Lung (tissue), 16 donors: ENCODE data around the gene SPACA1. TPM values are rescaled to one million over a fixed set of nuclear protein-coding genes. Genes with fewer than 3 reads are reported as not detected.
"Not testable (repeated sequence)": the region's sequence is repeated elsewhere in the genome, so short reads cannot be mapped to it uniquely, and the experiment has no call there.

ENCODE experiments used
- ATAC-seq: fragments of 200-7000 bp; cut with Tn5 transposase; one replicate; pipeline ENCODE4 v1.9.1; 2020; ENCODE audit warnings: moderate number of reproducible peaks; ENCODE audit not compliant: insufficient read depth, low FRiP score
- DNase-seq, 3 donors: peaks; one replicate each; pipeline ENCODE4 v3.0.0-alpha.2; 2013 to 2017
- H3K27ac ChIP-seq, 2 donors: one replicate each; pipeline ENCODE4 v1.5.1; 2013; ENCODE audit warnings: mild to moderate bottlenecking in 2 of 2, moderate library complexity in 2 of 2, control low read depth in 1 of 2, inconsistent platforms in 1 of 2, low read depth in 1 of 2, low read length in 1 of 2
- H3K27me3 ChIP-seq, 3 donors: one replicate each; pipeline ENCODE4 v1.5.1; 2013; ENCODE audit warnings: low read length in 2 of 3; ENCODE audit not compliant: control insufficient read depth in 3 of 3, insufficient read depth in 3 of 3
- H3K36me3 ChIP-seq, 4 donors: one replicate each; pipeline ENCODE4 v1.5.1; 2013; ENCODE audit warnings: low read length in 4 of 4, mild to moderate bottlenecking in 1 of 4, moderate library complexity in 1 of 4; ENCODE audit not compliant: control insufficient read depth in 4 of 4, insufficient read depth in 4 of 4
- H3K4me1 ChIP-seq, 5 donors: one replicate each; pipeline ENCODE4 v1.5.1; 2013; ENCODE audit warnings: low read length in 5 of 5, mild to moderate bottlenecking in 2 of 5, moderate library complexity in 1 of 5; ENCODE audit not compliant: control insufficient read depth in 5 of 5, insufficient read depth in 5 of 5
- H3K4me3 ChIP-seq: one replicate; pipeline ENCODE4 v1.5.1; 2013; ENCODE audit warnings: mild to moderate bottlenecking, control low read depth, moderate library complexity
- H3K9ac ChIP-seq, 2 donors: one replicate each; pipeline ENCODE4 v1.5.1; 2013; ENCODE audit warnings: low read length in 2 of 2, control low read depth in 1 of 2; ENCODE audit not compliant: insufficient read depth in 1 of 2
- H3K9me3 ChIP-seq, 4 donors: one replicate each; pipeline ENCODE4 v1.5.1; 2013; ENCODE audit warnings: low read length in 3 of 4, mild to moderate bottlenecking in 1 of 4, moderate library complexity in 1 of 4; ENCODE audit not compliant: control insufficient read depth in 4 of 4, insufficient read depth in 3 of 4
- CTCF ChIP-seq: IDR thresholded peaks from 2 replicates; pipeline ENCODE4 v1.5.1; 2012; ENCODE audit warnings: mild to moderate bottlenecking; ENCODE audit errors: control extremely low read depth, extremely low read depth
- WGBS, 2 donors: extraction: QIAGEN DNeasy Blood & Tissue Kit; methylation state at CpG; one replicate each; pipeline ENCODE4 v1.1.7; 2013; 5-methylcytosine and 5-hydroxymethylcytosine counted together
- long read RNA-seq, 5 donors: transcript quantifications; one replicate each; lab custom pipeline, GENCODE V29; 2026
- polyA plus RNA-seq, 2 donors: library from polyadenylated mRNA; stranded (reverse); fragments of 200-250 nt; gene quantifications; one replicate each; pipeline ENCODE4 v1.2.1, GENCODE V29; 2013
- total RNA-seq, 2 donors: library from RNA; depleted of rRNA in 1 of 2; stranded (reverse); fragments of >200 nt in 1 of 2; gene quantifications; one replicate each; pipeline ENCODE4 v1.2.1, GENCODE V29; 2014 to 2021
- donor health status: control.
- donor health status: control.
- donor health status: Bipolar disorder and iron deficiency.
- donor health status: healthy.
- donor health status: DM: yes; HTN: yes; CAD: no.

The SPACA1 gene
- total RNA-seq (not detected), polyA plus RNA-seq (not detected)
- long read RNA-seq, donor 1: 0 reads
- long read RNA-seq, donor 2: 0 reads
- long read RNA-seq, donor 3: 0 reads
- long read RNA-seq, donor 4: 0 reads
- long read RNA-seq, donor 5: 0 reads

GRCh38 chr6:88047510-88048150, at the start of gene SPACA1:
TSS of gene SPACA1 (plus strand) at chr6:88047841. CDS start at chr6:88047906, 65 bp downstream.
- no peak for DNase-seq
- ATAC-seq: no peak
- H3K9me3 ChIP-seq: peaks cover 0 to 8% (median 0%) of the 10 kb centered on the region in 4 donors
- WGBS, 2 donors: 61 to 66% methylated on average over 77 of the region's 77 CpGs
- H3K4me3 ChIP-seq: no peak within 1 kb of the TSS
- no peak for TF ChIP-seq CTCF
- H3K27ac ChIP-seq: no peak within 1 kb of the TSS
- H3K9ac ChIP-seq: no peak within 1 kb of the TSS
- no peaks in the 10 kb centered on the region for H3K27me3 ChIP-seq
- H3K36me3 ChIP-seq: no peaks in the 10 kb centered on the region
- H3K4me1 ChIP-seq: no peaks in the 10 kb centered on the region

- H3K9ac ChIP-seq: no peak overlapping the region
- H3K4me3 ChIP-seq: no peak overlapping the region
- peaks cover 0 to 2% (median 0%) of the 10 kb centered on the region in 4 donors for H3K9me3 ChIP-seq
- ATAC-seq: no peak
- DNase-seq: no peak
- TF ChIP-seq CTCF: no peak
- H3K27me3 ChIP-seq: no peaks in the 10 kb centered on the region
- no peaks in the 10 kb centered on the region for H3K4me1 ChIP-seq
- no peak overlapping the region for H3K27ac ChIP-seq
- no peaks in the 10 kb centered on the region for H3K36me3 ChIP-seq
- WGBS, 2 donors: 87 to 90% methylated on average over 1 of the region's 1 CpG
These were observed 46.9 kb upstream of the SPACA1 start for GRCh38 chr6:88000713-88001112.

GRCh38 chr6:88001279-88001678, 46.4 kb upstream of the SPACA1 start:
- DNase-seq, ATAC-seq, H3K4me1 ChIP-seq, H3K27ac ChIP-seq, H3K27me3 ChIP-seq, H3K4me3 ChIP-seq, H3K9ac ChIP-seq, H3K36me3 ChIP-seq, H3K9me3 ChIP-seq: not testable (repeated sequence)
- WGBS, 2 donors: 88 to 90% methylated on average over 8 of the region's 8 CpGs

- H3K27ac ChIP-seq: no peak overlapping the region
These were observed 42.9 kb upstream of the SPACA1 start for GRCh38 chr6:88004707-88005106.

More at GRCh38 chr6:88004707-88005106, 42.9 kb upstream of the SPACA1 start:
- Histone ChIP-seq H3K4me1 (no peaks in the 10 kb centered on the region), H3K27me3 (no peaks in the 10 kb centered on the region), H3K36me3 (no peaks in the 10 kb centered on the region), H3K9me3 (peaks cover 0 to under 1% (median 0%) of the 10 kb centered on the region in 4 donors), H3K4me3 (no peak overlapping the region), H3K9ac (no peak overlapping the region)
- TF ChIP-seq CTCF: no peak
- DNase-seq (no peak), ATAC-seq (peak; percentile 62)
- 35 to 42% methylated on average over 4 of the region's 4 CpGs for WGBS, 2 donors
